ENCODE data around the gene COA6.

COA6 gene

DNA sequence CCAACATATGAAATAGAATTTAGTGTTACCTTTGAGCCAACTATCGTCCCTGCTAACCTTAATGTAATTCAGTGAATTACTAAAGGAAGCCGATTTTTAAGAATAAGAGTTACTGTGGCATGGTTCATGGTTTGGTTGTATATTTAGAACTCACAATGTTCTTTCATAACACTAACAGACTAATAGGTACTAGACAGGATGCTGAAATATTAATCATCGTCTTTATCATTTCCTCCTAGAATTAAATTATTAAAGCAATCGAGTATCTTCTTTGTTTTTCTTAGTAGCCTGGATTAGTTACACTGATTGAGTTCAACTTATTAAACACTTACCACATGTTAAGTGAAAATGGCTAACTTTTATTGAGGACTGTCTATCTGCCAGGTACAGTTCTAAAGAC, 58.0 kb downstream of the COA6 start:
- TF ChIP-seq TAF1 (IDR thresholded peaks at IDR 0.05; ENCODE audit: borderline replicate concordance, insufficient read depth, low read length) (no peak), FOXP2 (optimal IDR thresholded peaks at IDR 0.05; ENCODE audit: borderline replicate concordance, extremely low read depth, extremely low read length, insufficient read depth) (no peak), POLR2AphosphoS5 (IDR thresholded peaks at IDR 0.05; ENCODE audit: low read depth, low read length) (no peak), SIN3A (IDR thresholded peaks at IDR 0.05; ENCODE audit: borderline replicate concordance, insufficient read depth, low read length) (no peak)
- TF ChIP-seq, protein P1, sequence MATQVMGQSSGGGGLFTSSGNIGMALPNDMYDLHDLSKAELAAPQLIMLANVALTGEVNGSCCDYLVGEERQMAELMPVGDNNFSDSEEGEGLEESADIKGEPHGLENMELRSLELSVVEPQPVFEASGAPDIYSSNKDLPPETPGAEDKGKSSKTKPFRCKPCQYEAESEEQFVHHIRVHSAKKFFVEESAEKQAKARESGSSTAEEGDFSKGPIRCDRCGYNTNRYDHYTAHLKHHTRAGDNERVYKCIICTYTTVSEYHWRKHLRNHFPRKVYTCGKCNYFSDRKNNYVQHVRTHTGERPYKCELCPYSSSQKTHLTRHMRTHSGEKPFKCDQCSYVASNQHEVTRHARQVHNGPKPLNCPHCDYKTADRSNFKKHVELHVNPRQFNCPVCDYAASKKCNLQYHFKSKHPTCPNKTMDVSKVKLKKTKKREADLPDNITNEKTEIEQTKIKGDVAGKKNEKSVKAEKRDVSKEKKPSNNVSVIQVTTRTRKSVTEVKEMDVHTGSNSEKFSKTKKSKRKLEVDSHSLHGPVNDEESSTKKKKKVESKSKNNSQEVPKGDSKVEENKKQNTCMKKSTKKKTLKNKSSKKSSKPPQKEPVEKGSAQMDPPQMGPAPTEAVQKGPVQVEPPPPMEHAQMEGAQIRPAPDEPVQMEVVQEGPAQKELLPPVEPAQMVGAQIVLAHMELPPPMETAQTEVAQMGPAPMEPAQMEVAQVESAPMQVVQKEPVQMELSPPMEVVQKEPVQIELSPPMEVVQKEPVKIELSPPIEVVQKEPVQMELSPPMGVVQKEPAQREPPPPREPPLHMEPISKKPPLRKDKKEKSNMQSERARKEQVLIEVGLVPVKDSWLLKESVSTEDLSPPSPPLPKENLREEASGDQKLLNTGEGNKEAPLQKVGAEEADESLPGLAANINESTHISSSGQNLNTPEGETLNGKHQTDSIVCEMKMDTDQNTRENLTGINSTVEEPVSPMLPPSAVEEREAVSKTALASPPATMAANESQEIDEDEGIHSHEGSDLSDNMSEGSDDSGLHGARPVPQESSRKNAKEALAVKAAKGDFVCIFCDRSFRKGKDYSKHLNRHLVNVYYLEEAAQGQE (IDR thresholded peaks at IDR 0.05; ENCODE audit: insufficient read depth in 1 of 2, low read depth in 2 of 2, low read length in 2 of 2) = no peak

DNA sequence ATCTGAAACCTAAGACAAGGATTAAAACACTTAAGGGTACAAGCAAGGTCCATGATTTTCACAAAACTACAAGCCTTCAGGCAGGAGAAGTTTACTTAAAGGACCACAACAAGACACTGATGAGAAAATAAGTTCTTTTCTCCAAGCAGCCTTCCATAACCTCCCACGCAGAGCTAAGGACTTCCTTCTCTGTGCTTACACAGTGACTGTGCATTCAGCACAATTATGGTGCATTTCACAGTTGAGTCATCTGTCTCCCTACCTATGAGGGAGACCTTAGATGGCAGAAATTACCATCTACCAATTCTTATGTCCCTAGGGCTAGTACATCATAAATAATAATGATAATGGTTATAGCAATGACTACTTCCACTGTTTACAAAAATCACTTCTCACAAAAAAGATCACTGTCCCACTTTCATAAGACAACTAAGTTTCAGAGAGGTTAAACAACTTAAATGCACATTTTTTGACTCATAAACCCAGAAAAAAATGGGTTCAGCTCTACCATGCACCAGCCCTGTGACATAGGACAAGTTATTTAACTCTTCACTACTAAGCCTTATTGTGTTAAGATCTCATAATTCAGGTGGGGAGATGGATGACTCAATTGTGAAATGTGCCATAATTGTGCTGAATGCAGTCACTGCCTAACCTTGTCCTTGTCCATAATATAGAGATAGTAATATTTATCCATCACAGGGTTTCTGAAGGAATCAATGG, 60.5 kb downstream of the COA6 start:
- TF ChIP-seq, protein P1 (IDR thresholded peaks at IDR 0.05; ENCODE audit: insufficient read depth in 1 of 2, low read depth in 2 of 2, low read length in 2 of 2) = no peak
